ENCODE measurements around the gene DDAH1.

Gene DDAH1

DNA sequence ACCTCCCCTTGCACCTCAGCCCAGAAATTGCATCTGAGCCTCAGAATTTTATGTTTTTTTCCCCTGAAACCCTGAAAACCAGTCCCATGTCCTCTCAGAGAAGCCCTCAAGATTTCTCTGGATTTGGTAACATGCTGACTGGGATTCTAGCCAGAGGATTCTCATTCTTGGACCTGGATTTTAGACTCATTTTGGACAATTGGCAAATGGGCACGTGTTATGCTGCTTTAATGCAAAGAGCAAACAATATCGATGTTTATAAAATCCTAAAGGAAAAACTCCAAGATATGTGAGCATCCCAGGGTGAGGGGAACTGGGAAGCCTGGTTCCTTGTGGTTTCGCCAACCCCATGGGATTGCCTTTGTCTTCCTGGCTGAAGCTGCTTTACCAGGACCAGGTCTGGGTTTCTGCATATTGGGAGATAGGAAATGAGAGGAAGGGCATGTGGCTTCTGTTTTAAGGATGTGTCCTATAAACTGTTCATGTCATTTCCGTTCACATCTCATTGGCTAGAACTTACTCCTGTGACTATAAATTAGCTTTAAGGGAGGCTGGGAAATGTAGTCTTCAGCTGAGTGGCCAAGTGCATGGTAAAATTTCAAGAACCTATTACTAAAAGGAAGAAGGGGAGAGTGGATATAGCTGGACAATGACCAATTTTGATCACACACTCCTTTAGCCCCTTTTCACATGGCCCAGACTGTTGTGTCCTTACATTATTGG is 161.4 kb downstream of the DDAH1 start:
- DNase-seq (ENCODE audit: low read depth, low spot score), result no peak

DNA sequence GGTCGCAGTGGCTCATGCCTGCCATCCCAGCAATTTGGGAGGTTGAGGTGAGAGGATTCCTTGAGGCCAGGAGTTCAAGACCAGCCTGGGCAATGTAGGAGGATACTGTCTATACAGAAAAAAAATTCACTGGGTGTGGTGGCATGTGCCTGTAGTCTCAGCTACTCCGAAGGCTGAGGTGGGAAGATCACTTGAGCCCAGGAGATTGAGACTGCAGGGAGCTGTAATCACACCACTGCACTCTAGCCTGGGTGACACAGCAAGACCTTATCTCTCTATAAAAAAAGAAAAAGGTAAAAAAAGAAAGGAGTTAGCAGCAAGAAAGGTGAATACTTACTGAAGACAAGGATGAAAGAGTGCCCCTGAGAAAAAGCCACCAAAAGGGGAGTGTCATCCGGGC is 164.8 kb downstream of the DDAH1 start:
- no peak for DNase-seq (ENCODE audit: low read depth, low spot score)

DNA sequence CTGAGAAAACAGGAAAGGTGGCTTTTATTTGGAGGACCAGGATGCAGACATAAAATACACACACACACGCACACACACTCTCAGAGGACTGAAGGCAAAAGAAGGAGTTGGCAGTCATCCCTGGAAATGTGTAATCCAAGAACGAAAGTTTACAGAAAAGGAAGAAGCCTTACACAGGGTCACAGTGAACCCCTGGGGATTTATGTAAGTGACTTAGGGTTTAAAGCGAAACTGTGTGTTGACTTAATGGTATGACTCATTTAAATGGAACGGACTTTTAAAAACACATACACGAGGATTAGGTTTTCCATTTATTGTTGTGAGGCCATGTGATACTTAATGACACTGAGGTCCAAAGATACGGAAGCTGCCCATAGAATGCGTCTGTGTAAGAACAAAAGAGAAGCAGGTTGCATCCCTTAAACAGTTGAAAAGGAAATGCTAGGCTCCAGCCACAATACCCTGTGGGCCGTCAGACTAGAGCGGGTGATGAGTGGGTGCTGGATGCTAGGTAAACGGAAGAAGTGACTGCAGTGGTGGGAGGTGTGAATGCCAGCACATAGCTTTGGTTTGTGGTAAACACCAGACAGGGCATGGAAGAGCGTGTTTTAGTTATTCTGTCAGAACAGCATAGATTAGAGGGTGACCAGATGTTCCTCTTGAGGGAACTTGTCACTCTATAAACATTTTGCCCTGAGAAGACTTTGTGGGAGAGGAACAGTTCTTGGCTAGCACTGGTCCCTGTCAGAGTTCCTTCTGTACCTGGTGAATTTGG is 166.9 kb downstream of the DDAH1 start:
- peak; percentile 56 for DNase-seq (ENCODE audit: low read depth, low spot score)

DNA sequence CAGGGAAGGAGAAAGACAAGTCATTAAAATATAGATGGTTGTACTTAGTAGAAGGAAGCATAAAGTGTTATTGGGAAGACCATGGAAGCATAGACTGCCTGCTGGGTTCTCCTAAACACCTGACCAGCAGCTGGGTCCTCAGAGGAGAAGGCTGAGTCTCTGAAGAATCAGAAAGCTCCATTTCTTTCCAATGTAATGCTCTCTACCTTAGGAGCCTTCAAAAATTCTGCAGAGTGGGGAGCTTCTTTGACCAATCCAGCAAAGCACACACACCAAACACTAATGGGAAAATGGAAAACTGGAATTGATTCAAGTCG is 167.5 kb downstream of the DDAH1 start:
- DNase-seq (ENCODE audit: low read depth, low spot score), result no peak

DNA sequence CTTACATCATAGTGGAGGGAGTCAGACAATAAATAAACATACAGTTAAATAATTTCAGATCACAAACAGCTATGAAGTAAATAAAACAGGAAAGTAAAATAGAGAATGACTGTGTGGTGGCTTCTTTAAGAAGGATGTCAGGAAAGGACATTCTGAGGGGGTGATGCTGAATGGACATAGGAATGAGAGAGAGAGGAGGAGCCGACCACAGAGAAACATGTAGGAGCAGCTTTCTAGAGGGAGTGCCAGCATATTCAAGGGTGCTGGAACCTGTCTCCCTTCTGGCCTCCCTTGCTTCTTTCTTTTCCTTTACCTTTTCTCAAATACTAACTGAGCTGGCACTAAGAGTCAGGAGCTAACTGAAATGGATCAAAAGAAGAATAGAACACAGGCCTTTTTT is 168.0 kb downstream of the DDAH1 start:
- DNase-seq (ENCODE audit: low read depth, low spot score), result no peak

DNA sequence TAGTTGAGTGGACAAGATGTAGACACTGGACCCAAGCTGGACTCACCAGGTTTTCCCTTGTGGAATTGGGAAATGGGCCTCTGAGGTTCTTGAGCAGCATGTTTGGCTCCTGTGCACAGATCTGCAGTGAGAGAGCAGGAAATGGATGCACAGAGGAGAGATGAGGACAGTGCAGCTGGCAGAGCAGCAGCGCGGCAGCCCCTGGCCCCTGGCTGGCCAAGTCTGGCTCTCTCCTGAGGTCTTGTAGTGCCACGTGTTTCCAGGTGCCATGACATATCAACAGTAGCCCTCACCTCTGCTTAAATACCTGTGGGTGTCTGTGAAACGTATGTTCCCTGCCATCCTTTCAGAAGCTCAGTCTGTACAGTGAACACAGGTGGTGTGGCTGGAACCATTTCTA is 169.3 kb downstream of the DDAH1 start:
- no peak for DNase-seq (ENCODE audit: low read depth, low spot score)

DNA sequence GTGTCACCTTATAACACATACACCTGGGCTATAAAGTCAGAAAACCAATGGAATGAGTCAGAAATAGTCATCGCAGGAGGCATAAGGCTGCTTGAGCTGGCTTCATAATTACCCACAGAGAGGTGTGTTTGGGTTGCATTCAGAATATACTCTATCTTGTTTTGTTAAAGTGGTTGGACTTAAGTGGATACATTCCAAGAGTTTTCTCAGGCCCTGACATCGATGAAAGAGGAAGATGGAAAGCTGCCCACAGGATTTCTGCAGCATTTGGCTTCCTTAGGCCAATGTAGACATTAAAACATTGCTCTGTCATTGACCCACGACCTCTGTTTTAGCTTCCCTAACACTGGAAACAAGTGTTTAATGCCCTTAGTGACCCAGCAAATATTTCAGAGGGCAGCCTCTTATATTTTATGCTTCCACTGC is 169.9 kb downstream of the DDAH1 start:
- DNase-seq (ENCODE audit: low read depth, low spot score), result no peak

DNA sequence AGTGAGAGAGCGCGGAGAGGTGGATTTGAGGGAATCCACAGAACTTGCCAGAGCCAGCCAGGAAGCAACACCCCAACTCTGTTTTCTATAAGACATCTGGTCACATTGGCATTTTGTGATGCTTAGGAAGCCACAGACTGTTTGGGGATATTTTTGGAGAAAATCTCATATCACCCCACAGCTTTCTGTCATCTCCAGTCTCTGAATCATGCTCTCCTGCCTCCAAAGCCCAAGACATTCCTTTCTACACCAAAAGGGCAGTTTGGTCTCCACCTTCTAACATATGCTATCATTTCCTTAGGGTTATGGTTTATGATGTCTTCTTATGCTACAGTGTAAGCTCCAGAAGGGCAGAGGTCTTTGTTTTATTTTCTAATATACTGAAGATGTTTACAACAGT is 174.1 kb downstream of the DDAH1 start:
- DNase-seq (ENCODE audit: low read depth, low spot score), result no peak

DNA sequence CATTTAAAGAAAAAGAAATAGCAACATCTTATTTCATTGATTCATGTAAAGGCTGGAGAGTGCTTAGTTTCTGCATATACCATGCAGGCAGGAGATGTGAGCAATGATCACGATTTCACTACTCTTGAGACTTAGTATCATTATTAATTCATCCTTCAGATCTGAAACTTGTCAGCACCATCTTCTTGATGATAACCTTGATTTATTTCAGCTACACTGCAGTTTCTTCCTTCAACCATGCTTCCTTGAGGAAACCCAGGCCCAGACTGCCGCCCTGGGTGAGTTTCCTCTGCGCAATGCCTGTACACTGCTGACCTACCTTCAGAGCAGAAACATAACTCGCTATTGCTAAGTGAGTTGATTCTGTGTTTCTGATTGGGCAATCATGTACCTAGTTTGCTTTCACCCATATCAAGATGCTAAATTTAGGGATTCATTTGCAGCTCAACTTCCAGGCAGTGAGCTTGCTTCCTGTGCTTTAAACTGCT is 175.1 kb downstream of the DDAH1 start:
- no peak for DNase-seq (ENCODE audit: low read depth, low spot score)

DNA sequence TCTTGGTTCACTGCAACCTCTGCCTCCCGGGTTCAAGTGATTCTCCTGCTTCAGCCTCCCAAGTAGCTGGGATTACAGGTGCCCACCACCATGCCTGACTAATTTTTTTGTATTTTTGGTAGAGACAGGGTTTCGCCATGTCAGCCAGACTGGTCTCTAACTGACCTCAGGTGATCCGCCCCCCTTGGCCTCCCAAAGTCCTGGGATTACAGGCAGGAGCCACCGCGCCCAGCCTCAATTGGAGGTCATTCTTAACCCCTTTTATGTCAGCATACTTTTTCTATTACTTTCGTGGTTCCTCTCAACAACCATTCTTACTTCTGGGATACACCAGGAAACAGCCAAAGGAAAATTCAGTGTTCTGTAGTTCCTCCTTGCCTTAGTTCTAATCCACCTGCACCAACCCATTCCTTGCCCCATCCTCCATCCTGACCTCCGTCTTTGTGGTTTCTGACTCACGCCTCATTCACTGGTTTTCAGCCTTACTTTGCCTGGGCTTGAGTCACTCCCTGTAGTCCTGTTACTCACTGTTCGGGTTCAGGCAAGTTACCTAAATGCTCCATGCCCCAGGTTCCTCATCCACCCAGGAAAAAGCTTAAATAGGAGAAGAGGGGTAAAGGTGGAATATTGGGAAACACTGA is 175.6 kb downstream of the DDAH1 start:
- no peak for DNase-seq (ENCODE audit: low read depth, low spot score)

DNA sequence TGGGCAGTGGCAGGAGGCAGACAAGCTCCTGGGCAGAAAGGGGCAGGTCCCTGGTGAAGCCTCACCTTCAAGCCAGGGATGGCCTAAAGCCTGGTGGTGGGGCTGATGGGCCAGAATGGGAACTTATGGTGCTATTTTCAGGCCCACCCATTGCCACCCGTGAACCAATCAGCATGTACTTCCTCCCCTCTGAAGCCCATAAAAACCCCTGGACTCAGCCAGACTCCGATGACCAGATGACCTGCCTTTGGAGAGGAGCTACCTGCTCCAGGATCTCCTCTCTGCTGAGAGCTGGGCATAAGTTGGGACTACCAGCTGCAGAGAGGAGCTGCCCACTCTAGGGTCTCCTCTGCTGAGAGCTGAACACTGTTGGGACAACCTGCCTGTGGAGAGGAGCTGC is 180.8 kb downstream of the DDAH1 start:
- no peak for DNase-seq (ENCODE audit: low read depth, low spot score)

DNA sequence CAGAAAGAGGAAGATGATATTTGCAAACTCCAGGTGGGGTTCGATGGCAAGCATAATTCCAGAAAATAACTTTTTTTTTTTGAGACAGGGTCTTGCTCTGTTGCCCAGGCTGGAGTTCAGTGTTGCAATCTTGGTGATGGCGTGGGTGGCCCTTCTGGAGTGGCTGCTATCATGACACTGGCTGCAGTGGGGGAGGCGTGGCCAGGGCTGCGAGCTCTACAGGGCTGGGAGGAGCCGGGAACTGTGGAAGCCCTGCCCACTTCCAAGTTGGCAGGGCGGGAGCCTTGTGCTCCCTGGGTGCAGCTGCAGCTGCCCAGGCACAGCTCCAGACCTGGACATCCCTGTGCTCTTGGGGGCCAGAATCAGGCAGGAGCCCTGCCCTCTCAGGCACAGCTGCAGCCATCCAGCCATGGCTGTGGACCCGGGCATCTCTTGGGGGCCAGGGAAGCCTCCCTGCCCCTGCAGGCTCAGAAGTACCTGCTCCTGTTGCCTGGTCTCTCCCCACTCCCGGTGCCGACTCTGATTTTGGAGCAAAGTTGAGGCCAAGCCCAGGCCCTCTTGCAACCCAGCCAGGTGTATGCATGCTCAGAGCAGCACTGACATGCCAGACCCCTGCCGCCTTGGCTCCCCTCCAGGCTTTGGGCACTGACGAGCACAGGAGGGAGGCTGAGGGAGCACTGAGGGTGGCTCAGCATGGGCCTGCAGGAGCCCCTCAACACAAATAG is 181.3 kb downstream of the DDAH1 start:
- no peak for DNase-seq (ENCODE audit: low read depth, low spot score)

DNA sequence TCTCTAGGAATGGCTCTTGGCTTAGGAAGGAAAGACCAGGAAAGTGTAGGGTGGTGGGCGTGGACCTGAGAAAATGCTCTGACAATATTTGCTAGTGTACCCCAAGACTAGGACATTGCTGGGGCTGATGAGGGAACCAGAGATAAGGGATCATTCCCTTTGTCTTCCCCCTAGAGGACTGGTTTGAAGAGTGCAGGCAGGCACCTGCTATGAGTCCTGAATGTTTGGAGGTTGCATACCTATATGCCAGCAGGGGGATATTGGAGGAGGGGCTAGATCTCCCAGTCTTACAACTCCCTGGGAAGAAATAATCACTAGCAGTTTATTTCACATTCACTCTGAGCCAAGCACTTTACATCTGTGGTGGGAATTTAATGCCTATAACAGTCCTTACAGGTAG is 182.5 kb downstream of the DDAH1 start:
- DNase-seq (ENCODE audit: low read depth, low spot score), result no peak

DNA sequence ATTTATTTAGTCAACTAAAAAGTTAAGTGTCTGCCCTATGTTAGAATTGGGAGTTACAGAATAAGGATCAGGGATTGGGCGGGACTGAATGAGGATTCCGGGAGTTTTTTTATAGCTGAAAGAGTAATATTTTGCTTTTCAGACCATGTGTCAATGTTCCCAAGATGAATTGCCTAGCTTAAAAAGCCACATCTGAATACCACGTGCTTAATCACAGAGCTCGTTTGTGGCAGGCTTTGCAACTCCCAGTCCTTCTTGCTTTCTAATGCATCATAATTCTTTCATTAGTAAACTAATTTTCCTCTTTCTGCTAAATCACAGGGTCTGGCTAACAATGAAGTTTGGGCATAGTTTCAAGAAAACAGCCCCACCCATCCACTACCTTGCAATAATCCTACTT is 184.3 kb downstream of the DDAH1 start:
- DNase-seq (ENCODE audit: low read depth, low spot score), result no peak

DNA sequence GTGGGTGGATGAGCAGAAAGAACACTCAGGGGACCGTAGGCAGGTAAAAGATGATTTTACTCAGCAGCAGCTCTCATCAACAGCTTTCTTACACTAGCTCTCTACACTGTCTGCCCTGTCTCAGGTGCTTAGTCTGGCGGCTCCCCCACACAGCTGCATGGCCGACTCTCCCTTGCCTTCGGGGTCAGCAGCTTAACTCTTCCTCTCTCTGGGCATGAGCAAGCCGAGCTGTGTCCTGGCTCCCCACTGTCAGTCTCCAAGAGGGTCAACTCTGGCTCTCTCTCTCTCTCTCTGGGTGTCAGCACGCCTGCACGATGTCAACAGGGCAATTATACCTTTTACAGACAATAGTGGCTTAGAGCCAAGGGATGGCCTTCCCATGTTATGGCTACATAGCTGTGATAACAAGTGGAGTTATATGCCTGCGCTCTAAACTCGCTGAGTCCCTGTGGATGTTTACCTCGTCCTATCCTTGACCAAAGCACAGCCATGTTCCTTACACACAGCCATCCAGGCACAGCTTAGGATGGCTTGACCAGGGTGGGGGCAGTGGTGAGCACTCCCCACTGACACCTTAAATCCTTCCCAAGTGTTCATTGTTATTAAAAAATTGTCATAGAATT is 185.4 kb downstream of the DDAH1 start:
- no peak for DNase-seq (ENCODE audit: low read depth, low spot score)

DNA sequence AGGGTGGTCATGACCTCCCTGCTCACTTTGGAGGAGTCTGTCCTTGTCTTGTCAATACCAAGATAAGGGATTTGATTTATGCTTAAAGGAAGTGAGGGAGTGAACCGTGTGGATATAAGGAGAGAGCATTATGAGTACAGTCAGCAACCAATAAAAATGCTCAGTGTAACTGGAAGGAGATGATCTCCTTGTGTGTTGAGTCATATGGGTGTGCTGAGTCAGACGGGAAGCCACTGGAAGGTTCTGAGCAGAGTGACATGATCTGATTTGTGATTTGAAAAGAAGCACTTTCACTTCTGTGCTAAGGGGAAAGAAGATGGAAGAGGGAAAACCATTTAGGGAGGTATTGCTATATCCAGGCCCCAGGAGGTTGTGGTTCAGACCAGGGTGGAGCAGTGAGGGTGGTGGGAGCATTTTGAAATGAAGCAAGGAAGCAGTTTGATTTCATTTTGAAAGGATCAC is 186.1 kb downstream of the DDAH1 start:
- no peak for DNase-seq (ENCODE audit: low read depth, low spot score)

DNA sequence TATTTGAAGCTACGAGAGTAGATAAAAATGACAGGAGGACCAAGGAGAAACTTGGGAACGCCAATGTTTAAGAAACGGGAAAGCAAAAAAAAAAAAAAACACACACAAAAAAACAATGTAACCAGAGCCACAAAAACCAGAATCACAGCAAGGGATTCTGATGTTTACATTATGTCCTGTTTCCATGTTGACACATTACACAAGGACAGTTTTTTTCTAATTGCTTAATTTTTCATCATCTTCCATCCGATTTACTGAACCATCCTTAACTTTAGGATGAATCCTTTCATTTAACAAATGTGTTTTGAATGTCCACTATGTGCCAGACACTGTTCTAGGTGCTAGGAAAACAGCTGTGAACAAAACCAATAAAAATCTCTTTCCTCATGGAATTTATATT is 187.2 kb downstream of the DDAH1 start:
- DNase-seq (ENCODE audit: low read depth, low spot score), result no peak

DNA sequence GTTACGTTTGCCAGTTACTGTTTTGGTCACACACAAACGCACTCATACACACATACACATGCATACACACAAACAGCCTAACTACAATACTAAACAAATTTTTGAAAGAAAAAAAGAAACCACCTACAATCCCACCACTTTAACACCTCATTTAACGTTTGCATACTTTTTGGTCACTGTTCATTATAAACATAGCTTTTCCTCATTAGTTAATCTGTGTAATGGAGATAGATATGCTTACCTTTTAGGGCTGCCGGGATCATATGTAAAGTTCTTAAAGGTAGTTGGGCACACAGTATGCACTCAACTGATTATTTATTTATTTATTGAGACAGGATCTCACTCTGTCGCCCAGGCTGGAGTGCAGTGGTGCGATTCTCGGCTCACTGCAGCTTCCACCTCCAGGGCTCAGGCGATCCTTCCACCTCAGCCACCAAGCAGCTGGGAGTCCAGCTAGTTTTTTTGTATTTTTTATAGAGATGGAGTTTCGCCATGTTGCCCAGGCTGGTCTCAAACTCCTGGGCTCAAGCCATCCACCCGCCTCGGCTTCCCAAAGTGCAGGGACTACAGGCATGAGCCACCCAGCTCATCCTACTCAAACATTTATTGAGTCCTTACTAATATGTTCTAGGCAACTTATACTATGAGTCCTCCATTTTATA is 187.8 kb downstream of the DDAH1 start:
- no peak for DNase-seq (ENCODE audit: low read depth, low spot score)

DNA sequence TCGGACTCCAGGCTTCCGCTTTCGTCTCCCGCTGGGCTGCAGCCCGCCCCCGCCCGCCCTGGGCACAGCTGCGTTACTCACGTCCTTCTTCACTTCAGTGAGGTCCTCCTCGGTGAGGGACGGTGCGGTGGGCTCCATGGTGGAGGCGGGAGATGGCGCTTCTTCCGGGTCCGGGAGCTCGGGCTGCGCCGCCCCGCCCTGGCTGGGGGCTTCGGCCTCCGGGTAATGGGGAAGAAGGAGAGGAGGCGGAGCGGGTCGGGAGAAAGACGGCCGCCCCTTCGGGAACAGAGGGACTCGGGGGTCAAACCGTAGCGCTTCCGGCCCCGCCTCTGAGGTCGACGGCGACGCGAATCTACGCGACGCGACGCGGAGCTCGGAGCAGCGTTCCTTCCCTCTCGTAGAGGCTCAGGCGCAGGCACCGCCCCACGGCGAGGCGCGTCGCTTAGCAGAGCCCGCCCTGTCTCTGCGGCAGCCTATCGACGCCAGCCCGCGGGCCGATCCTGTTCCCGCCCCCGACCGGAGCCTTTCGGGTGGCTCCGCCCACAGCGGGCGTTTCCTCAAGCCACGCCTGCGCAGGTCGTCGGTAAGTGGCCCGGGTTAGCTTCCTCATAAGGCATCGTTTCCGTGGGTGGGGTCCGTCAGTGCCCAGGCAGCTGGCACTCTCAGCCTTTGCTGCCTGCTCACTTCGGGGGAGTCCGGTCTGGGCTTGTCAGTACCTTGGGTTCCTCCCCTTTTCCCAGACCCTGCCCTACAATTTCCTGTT is 188.6 kb downstream of the DDAH1 start, which contains the start of gene BCL10:
BCL10 (minus strand) TSS at position 418 of the 763 bp plus-strand sequence; CDS start at position 138, 280 bp downstream.
- DNase-seq (ENCODE audit: low read depth, low spot score), result peak; percentile 96

DNA sequence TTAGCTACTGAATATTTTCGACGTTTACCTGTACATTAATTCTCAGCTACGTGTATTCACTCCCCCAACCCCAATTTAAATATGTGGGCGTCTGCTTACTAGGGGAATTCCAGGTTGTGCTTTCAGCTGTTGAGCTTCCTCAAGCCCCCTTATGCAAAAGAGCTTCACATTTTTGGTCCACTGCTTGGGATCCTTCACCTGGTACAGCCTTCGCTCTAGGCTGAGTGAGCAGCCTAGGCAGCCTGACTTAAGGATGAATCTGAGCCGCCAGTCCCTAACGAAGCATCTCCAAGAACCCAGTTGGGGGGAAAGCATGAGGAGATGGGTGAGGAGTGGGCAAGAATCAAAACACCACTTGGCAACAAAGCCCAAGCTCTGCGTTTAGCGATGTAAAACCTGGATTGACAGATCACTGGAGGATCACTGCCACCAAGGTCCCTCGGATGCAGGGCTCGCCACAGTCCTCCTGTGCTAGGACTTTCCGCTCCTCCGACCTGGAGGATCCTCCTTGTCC is 189.2 kb downstream of the DDAH1 start:
- no peak for DNase-seq (ENCODE audit: low read depth, low spot score)

Data from activated naive CD8-positive, alpha-beta T cell treated with anti-CD3 and anti-CD28 coated beads, Interleukin-2, amount 50 U/mL, for 16 hours (primary cell).